GM12878 (cell line): Measurements from ENCODE around the gene PSMF1. TPM values are rescaled to one million over a fixed set of nuclear protein-coding genes. Genes with fewer than 3 reads are reported as not detected.

ENCODE experiments used
- ATAC-seq: fragments of 200-7000 bp; cut with Tn5 transposase; 3 replicates; pipeline ENCODE4 v1.9.1; 2020; ENCODE audit warnings: mild to moderate bottlenecking, moderate library complexity
- BruUV-seq: library from RNA; stranded (reverse); fragments of 400-500 nt; replicated peaks from 2 replicates; lab custom pipeline; 2021; lab: Mats Ljungman, UMichigan
- CTCF ChIA-PET: fragments of 300-600 bp; sonication (Branson Sonifier 250); formaldehyde crosslinking; extraction: SDS; loops from one replicate; lab custom pipeline; 2021; ENCODE audit warnings: inconsistent platforms; lab: Yijun Ruan, JAX
- POLR2A ChIA-PET: fragments of 350-600 bp; formaldehyde crosslinking; extraction: SDS; loops from one replicate; lab custom pipeline; 2021; ENCODE audit warnings: inconsistent platforms; lab: Charles Lee
- RAD21 ChIA-PET: fragments of 300-600 bp; sonication (Branson Sonifier 250); formaldehyde crosslinking; loops from one replicate; lab custom pipeline; 2023; ENCODE audit warnings: antibody characterized with exemption; ENCODE audit not compliant: unreplicated experiment; lab: Charles Lee
- SMC1A ChIA-PET: fragments of 300-600 bp; sonication (Branson Sonifier 250); formaldehyde crosslinking; loops from one replicate; lab custom pipeline; 2023; ENCODE audit not compliant: unreplicated experiment, uncharacterized antibody; lab: Charles Lee
- DNase-seq: peaks from one replicate; pipeline ENCODE4 v3.0.0-alpha.2; 2011; ENCODE audit warnings: low read depth, low spot score
- FAIRE-seq: peaks from 3 replicates; lab custom pipeline; 2011; peaks lifted over from hg19 to GRCh38; lab: Jason Lieb, UNC
- H2AFZ ChIP-seq: 2 replicates; pipeline ENCODE4 v1.6.0; 2011; ENCODE audit warnings: low read depth, low read length, control low read depth; ENCODE audit not compliant: control insufficient read depth
- H3K27ac ChIP-seq: 2 replicates; pipeline ENCODE4 v1.5.1; 2011; ENCODE audit warnings: control low read depth; ENCODE audit not compliant: control insufficient read depth, insufficient read depth
- H3K27me3 ChIP-seq, 2 experiments: replicated peaks in 1 of 2; 2 replicates each; pipeline versions ENCODE4 v1.6.0 to v1.6.1; 2011; ENCODE audit warnings: low read length in 1 of 2; ENCODE audit not compliant: control insufficient read depth in 2 of 2, insufficient read depth in 2 of 2
- H3K36me3 ChIP-seq, 2 experiments: 2 replicates each; pipeline ENCODE4 v1.5.1; 2011; ENCODE audit warnings: low read length in 1 of 2; ENCODE audit not compliant: control insufficient read depth in 2 of 2, insufficient read depth in 2 of 2
- H3K4me1 ChIP-seq: 2 replicates; pipeline ENCODE4 v1.6.1; 2011; ENCODE audit warnings: mild to moderate bottlenecking, low read length, moderate library complexity, mixed read lengths; ENCODE audit not compliant: control insufficient read depth, insufficient read depth
- H3K4me2 ChIP-seq: 2 replicates; pipeline ENCODE4 v1.6.0; 2011; ENCODE audit warnings: control low read depth; ENCODE audit not compliant: control insufficient read depth, insufficient read depth
- H3K4me3 ChIP-seq: fragments of 200-600 bp; sonication (generic); 2 replicates; pipeline ENCODE4 v1.5.1; 2016
- H3K79me2 ChIP-seq: 2 replicates; pipeline ENCODE4 v1.6.0; 2011; ENCODE audit warnings: low read length; ENCODE audit not compliant: control insufficient read depth, insufficient read depth
- H3K9ac ChIP-seq: 2 replicates; pipeline ENCODE4 v1.8.0; 2011; ENCODE audit warnings: low read length, control low read depth, mixed read lengths; ENCODE audit not compliant: control insufficient read depth, insufficient read depth
- H3K9me3 ChIP-seq: replicated peaks from 3 replicates; pipeline ENCODE4 v1.5.1; 2011; ENCODE audit warnings: mild to moderate bottlenecking, low read length; ENCODE audit not compliant: control insufficient read depth, insufficient read depth
- H4K20me1 ChIP-seq: 2 replicates; pipeline ENCODE4 v1.6.0; 2011; ENCODE audit not compliant: control insufficient read depth, insufficient read depth
- CREM ChIP-seq: IDR thresholded peaks from 2 replicates; pipeline ENCODE4 v1.6.1; 2014; ENCODE audit warnings: antibody characterized with exemption, low read depth
- FOXM1 ChIP-seq: IDR thresholded peaks from 2 replicates; pipeline ENCODE4 v1.6.1; 2012; ENCODE audit warnings: low read depth, mild to moderate bottlenecking, inconsistent platforms, low read length, moderate library complexity
- KDM1A ChIP-seq: fragments of 200-600 bp; sonication (generic); IDR thresholded peaks from 2 replicates; pipeline ENCODE4 v1.6.1; 2016; ENCODE audit warnings: borderline replicate concordance
- MXI1 ChIP-seq: fragments of 150-350 bp; IDR thresholded peaks from 2 replicates; pipeline ENCODE4 v1.6.1; 2011; ENCODE audit warnings: low read depth, mild to moderate bottlenecking, inconsistent platforms, low read length, improper control_type of control experiment
- NR2C1 ChIP-seq: fragments of 450-650 bp; IDR thresholded peaks from 2 replicates; pipeline ENCODE4 v1.6.1; 2017; ENCODE audit warnings: antibody characterized with exemption, mild to moderate bottlenecking, moderate library complexity
- TCF12 ChIP-seq: IDR thresholded peaks from 2 replicates; pipeline ENCODE4 v1.6.1; 2011; ENCODE audit warnings: low read depth, mild to moderate bottlenecking, low read length
- YY1 ChIP-seq: IDR thresholded peaks from 2 replicates; pipeline ENCODE4 v1.6.1; 2011; ENCODE audit warnings: low read depth, mild to moderate bottlenecking, low read length
- ZNF274 ChIP-seq: IDR thresholded peaks from one replicate; pipeline ENCODE4 v1.8.0; 2011; ENCODE audit not compliant: insufficient read length, insufficient read depth
- WGBS: methylation state at CpG from one replicate; pipeline ENCODE4 v1.1.6; 2016; ENCODE audit warnings: low lambda C conversion rate; ENCODE audit not compliant: insufficient replicate concordance, insufficient coverage; ENCODE audit errors: missing lambda C conversion rate; 5-methylcytosine and 5-hydroxymethylcytosine counted together
- in situ Hi-C: fragments of 300-500 bp; cut with MboI; formaldehyde crosslinking; loops from 9 replicates; pipeline ENCODE4 v1.14.3; 2018; ENCODE audit warnings: mixed read lengths
- intact Hi-C: fragments of 100-400 bp; cut with micrococcal nuclease; formaldehyde crosslinking; loops from one replicate; pipeline ENCODE4 v1.14.2; 2022; ENCODE audit not compliant: unreplicated experiment
- polyA plus RNA-seq, 11 experiments: library from polyadenylated mRNA; depleted of rRNA in 4 of 11; unstranded in 6 of 11; stranded (reverse) in 5 of 11; fragments of >200 nt; fragmentation: Nextera tagmentation in 4 of 11; fragmentation: Illumina TruSeq in 1 of 11; extraction: Ambion mirVana in 4 of 11; extraction: Trizol in 1 of 11; gene quantifications; 1 replicate in 1 of 11; 2 replicates in 10 of 11; pipeline versions ENCODE4 v1.2.1 to v1.2.3, GENCODE V29; 2011 to 2016; ENCODE audit warnings: inconsistent platforms in 2 of 11, missing spikeins in 2 of 11, low read depth in 1 of 11
- total RNA-seq, 4 experiments: library from RNA; depleted of rRNA in 3 of 4; stranded (reverse); fragments of >200 nt in 3 of 4; fragmentation: Illumina TruSeq in 1 of 4; extraction: Trizol in 1 of 4; gene quantifications; 2 replicates each; pipeline versions ENCODE4 v1.2.1 to v1.2.3, GENCODE V29; 2013 to 2021
- TF ChIP-seq, protein P1 (sequence below): fragments of 450-650 bp; formaldehyde crosslinking; IDR thresholded peaks from 2 replicates; pipeline ENCODE4 v1.5.0; 2022; ENCODE audit warnings: mild to moderate bottlenecking, missing genetic modification characterization

The PSMF1 gene
- total and polyA plus RNA-seq, 10 of the 15 experiments (the other 5 are each of a cell fraction or from before 2014, with no cell fraction given), result 14.2 to 173 (median 40.6) TPM

DNA sequence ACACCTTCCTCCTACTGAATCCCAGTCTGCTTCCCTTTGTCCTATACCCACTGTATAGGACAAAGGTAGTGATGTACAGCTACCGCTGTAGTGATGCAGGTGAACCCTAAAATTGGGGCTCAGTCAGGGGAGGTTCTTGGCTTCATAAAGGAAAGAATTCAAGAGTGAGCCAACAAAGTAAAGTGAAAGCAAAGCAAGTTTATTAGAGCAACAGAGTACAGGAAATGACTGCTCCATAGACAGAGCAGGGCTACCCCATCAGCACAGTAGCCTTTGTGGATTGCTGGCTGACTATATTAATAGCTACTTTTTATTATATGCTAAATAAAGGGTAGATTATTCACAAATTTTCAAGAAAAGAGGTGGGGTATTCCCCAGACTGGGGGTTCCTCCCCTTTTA lies 81.6 kb downstream of the PSMF1 start:
- RAD21 ChIA-PET, result no interaction called here
- H3K36me3 ChIP-seq, result no peaks in the 10 kb centered on the region
- SMC1A ChIA-PET, result no interaction called here
- no peak for ATAC-seq
- in situ Hi-C loops (no loop called here), intact Hi-C loops (no loop called here)
- POLR2A ChIA-PET, result no interaction called here
- H2AFZ ChIP-seq, result no peak overlapping the region
- no peak for TF ChIP-seq NR2C1
- TF ChIP-seq KDM1A, result no peak
- TF ChIP-seq MXI1, result no peak
- no peak for TF ChIP-seq FOXM1
- TF ChIP-seq TCF12, result no peak
- H3K27me3 ChIP-seq, result no peaks in the 10 kb centered on the region; a peak in 1 of 4 replicates
- no TSS peak for BruUV-seq
- no peaks in the 10 kb centered on the region for H3K79me2 ChIP-seq
- no peak overlapping the region for H3K4me3 ChIP-seq
- FAIRE-seq, result no peak
- DNase-seq, result no peak
- H3K4me2 ChIP-seq, result no peak overlapping the region
- no peak overlapping the region for H3K27ac ChIP-seq
- no peaks in the 10 kb centered on the region for H4K20me1 ChIP-seq
- CTCF ChIA-PET, result no interaction called here
- H3K9me3 ChIP-seq, result no peaks in the 10 kb centered on the region
- no peak overlapping the region for H3K9ac ChIP-seq
- no peaks in the 10 kb centered on the region for H3K4me1 ChIP-seq
- WGBS, result 90% methylated on average over 1 of the region's 1 CpG

DNA sequence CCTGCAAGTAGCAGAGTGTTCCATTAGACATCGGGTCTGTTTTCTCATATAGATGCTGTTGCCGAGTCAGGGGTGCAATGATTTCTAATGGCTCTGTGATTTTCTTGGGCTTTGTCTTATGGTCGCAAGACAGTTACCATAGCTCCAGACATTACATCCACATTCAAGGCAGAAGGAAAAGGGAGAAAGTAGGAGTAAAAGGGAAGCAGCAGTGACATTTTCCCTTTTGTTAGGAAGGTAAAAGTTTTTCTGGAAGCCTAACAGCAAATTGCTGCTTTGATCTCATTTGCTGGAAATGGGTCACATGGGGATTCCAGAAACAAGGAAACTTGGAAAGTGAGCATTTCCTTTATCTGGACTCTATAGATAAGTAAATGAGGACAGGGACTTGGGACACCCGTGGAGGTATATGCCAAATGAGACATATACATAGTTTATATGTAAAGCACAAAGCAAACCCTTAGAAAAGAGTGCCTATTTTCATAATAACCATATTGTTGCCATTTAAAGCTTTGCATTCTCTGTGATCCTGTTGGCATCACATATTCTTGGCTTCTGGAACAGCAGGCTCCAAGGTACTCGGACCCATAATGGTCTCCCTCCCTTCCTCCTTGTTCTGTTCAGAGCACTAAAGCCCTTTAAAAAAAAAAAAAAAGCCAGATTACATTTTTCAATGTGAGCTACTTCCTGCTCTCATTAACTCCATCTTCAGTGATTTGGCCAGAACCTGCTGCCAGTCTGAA lies 84.5 kb downstream of the PSMF1 start, which contains the start of gene C20orf202:
Gene C20orf202, plus strand, starts transcription at position 693 of the 743 bp plus-strand sequence. CDS start 132 bp downstream, outside the sequence.
- no peak within 1 kb of the TSS for H3K9ac ChIP-seq
- ChIA-PET SMC1A (no interaction called here), RAD21 (no interaction called here), CTCF (no interaction called here), POLR2A (interaction anchor here (0.6 kb wide), 1 partner anchor 107 kb away, joined by 3 read pairs; no protein-coding TSS in a partner anchor)
- H2AFZ ChIP-seq, result no peak within 1 kb of the TSS
- in situ Hi-C loops, result no loop called here
- no peak within 1 kb of the TSS for H3K4me3 ChIP-seq
- ATAC-seq (no peak), FAIRE-seq (no peak), DNase-seq (no peak)
- H3K9me3 ChIP-seq, result no peaks in the 10 kb centered on the region
- no peak within 1 kb of the TSS for H3K27ac ChIP-seq
- no peak within 1 kb of the TSS for H3K4me2 ChIP-seq
- H4K20me1 ChIP-seq, result no peaks in the 10 kb centered on the region
- H3K27me3 ChIP-seq, result no peaks in the 10 kb centered on the region; a peak in 1 of 4 replicates
- H3K4me1 ChIP-seq, result no peaks in the 10 kb centered on the region
- no TSS peak for BruUV-seq
- H3K79me2 ChIP-seq, result no peaks in the 10 kb centered on the region
- H3K36me3 ChIP-seq, result no peaks in the 10 kb centered on the region
- intact Hi-C loops, result no loop called here
- 45% methylated on average over 5 of the region's 5 CpGs for WGBS
- TF ChIP-seq YY1 (no peak), CREM (no peak), ZNF274 (no peak)
- TF ChIP-seq, protein P1, sequence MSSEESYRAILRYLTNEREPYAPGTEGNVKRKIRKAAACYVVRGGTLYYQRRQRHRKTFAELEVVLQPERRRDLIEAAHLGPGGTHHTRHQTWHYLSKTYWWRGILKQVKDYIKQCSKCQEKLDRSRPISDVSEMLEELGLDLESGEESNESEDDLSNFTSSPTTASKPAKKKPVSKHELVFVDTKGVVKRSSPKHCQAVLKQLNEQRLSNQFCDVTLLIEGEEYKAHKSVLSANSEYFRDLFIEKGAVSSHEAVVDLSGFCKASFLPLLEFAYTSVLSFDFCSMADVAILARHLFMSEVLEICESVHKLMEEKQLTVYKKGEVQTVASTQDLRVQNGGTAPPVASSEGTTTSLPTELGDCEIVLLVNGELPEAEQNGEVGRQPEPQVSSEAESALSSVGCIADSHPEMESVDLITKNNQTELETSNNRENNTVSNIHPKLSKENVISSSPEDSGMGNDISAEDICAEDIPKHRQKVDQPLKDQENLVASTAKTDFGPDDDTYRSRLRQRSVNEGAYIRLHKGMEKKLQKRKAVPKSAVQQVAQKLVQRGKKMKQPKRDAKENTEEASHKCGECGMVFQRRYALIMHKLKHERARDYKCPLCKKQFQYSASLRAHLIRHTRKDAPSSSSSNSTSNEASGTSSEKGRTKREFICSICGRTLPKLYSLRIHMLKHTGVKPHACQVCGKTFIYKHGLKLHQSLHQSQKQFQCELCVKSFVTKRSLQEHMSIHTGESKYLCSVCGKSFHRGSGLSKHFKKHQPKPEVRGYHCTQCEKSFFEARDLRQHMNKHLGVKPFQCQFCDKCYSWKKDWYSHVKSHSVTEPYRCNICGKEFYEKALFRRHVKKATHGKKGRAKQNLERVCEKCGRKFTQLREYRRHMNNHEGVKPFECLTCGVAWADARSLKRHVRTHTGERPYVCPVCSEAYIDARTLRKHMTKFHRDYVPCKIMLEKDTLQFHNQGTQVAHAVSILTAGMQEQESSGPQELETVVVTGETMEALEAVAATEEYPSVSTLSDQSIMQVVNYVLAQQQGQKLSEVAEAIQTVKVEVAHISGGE (CRISPR knock-in tag), result no peak
